Activated CD4-positive, alpha-beta T cell treated with anti-CD3 and anti-CD28 coated beads for 1 hour (primary cell): ENCODE measurements around the gene C5AR2.
"Not testable (repeated sequence)": the region's sequence is repeated elsewhere in the genome, so short reads cannot be mapped to it uniquely, and the experiment has no call there.

Experiments used
- DNase-seq: peaks from one replicate; pipeline ENCODE4 v3.0.0-alpha.2; 2020

C5AR2 gene

GRCh38 chr19:47331931-47332547 lies at the start of gene C5AR2:
TSS of gene C5AR2 (plus strand) at chr19:47332175. CDS start at chr19:47340800, 8,625 bp downstream.
- DNase-seq = no peak

- no peak for DNase-seq
These were observed 48.4 kb upstream of the C5AR2 start for GRCh38 chr19:47283405-47284059.

DNA sequence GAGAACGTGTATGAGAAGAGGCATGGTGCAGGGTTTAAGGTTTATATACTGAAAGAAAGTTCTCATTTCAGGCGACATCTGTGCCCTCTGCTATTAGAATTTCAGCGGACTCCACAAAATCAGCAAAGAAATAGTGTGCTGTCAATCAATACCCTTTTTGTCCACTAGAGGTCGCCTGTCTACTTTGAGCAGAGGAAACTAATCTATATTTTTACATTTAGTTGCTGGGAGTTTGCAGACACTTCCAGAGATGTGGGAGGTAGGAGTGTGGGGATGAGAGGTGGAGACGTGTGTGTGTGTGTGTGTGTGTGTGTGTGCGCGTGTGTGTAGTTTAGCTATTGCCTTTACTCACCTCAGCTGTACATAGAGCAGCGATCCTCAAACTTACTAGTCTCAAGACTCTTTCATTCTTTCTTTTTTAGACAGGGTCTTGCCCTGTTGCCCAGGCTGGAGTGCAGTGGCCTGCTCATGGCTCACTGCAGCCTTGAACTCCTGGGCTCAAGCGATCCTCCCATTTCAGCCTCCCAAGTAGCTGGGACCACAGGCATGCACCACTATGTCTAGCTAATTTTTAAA lies 47.6 kb upstream of the C5AR2 start:
- DNase-seq = no peak

DNA sequence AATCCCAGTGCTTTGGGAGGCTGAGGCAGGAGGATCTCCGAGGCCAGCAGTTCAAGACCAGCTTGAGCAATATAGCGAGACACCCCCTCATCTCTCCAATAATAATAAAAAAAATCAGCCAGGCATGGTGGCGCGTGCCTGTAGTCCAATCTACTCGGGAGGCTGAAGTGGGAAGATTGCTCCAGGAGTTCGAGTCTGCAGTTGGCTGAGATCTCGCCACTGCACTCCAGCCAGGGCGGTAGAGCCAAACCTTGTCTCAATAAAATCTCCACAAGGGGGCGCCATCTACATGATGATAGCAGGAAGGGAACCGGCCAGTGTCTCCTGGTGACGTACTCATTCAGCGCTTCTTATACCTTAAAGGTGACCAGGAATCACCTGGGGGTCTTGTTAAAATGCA lies 35.9 kb upstream of the C5AR2 start:
- peak; percentile 45 for DNase-seq

DNA sequence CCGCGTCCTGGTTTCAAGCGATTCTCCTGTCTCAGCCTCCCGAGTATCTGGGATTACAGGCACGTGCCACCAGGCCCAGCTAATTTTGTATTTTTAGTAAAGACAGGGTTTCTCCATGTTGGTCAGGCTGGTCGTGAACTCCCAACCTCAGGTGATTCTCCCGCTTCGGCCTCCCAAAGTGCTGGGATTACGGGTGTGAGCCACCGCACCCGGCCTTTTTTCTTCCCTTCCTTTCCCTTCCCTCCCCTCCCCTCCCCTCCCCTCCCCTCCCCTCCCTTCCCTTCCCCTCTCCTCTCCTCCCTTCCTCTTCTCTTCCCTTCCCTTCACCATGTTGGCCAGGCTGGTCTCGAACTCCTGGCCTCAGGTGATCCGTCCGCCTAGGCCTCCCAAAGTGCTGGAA lies 31.1 kb upstream of the C5AR2 start:
- DNase-seq = not testable (repeated sequence)

GRCh38 chr19:47302249-47302648 lies 29.7 kb upstream of the C5AR2 start:
- DNase-seq = no peak

- DNase-seq = no peak
These were observed 28.0 kb upstream of the C5AR2 start for GRCh38 chr19:47303966-47304365.

DNA sequence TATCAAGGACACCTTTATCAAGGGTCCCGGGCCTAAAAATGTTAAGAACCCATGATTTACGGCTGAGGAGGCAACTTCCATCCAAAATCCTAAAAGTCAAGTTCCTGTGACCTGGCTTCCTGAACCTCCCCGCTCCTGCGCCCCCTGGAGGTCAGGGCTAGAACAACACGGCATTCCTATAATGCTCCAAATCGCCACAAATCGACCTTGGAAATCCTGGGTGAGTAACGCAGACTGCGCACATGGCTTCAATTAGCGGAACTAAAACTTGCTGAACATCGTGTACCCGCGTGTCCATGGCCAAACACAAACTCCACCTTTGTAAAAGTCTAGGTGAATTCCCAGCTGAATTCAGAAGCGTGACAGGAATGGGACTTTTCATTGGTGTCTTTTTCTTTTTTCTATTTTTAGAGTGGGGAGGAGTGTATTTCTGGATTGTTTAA lies 26.6 kb upstream of the C5AR2 start:
- DNase-seq = peak; percentile 32

DNA sequence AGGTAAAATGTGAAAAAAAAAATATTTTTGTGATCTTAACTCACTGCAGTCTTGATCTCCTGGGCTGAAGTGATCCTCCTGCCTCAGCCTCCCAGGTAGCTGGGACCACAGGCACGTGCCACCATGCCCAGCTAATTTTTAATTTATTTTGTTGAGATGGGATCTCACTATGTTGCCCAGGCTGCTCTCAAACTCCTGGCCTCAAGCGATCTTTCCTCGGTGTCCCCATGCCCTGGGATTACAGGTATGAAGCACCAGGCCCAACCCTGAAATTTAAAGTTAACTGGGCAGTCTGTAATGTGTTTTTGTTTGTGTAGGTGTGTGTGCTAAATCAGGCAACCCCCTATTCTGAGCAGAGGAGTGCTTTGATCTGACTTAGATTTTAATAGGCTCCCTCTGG lies 25.7 kb upstream of the C5AR2 start:
- DNase-seq = no peak

DNA sequence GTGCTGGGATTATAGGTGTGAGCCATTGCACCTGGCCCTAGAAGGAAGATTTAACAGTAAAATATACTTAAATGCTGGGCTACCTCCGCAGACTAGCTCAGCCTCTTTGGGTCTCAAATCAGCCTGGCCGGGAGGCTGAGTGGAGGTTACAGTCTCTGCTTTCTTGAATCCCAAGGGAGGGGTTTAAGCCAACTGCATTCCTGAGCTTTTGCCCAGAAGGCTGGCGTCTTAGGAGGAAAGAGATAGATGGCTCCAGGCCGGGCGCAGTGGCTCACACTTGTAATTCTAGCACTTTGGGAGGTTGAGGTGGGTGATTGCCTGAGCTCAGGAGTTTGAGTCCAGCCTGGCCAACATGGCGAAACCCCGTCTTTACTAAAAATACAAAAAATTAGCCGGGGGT lies 22.9 kb upstream of the C5AR2 start:
- DNase-seq = no peak

DNA sequence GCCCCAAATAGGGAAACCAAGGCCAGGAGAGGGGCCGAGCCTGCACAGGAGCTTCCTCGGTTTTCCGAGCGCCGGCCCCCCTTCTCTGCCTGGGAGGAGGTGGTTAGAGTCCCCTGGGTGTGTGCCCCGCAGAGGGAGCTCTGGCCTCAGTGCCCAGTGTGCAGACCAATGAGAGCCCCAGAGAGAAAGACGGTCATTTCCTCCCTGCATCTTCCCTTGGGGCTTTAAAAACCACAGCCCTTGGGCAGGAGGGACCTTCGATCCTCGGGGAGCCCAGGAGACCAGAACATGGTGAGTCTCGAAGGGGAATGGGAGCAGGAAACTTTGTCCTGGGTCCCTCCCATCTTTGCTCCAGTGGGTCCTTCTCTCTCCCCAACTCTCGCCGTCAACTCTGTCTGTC lies 22.4 kb upstream of the C5AR2 start, which contains the start of gene C5AR1:
C5AR1 (plus strand) TSS at position 254 of the 400 bp plus-strand sequence; CDS start at position 289, 35 bp downstream.
- no peak for DNase-seq

- DNase-seq = no peak
These were observed 21.7 kb upstream of the C5AR2 start for GRCh38 chr19:47310323-47310722.

- DNase-seq = no peak
These were observed 21.2 kb upstream of the C5AR2 start for GRCh38 chr19:47310819-47311218.

GRCh38 chr19:47312366-47313006 lies 19.5 kb upstream of the C5AR2 start:
- no peak for DNase-seq

DNA sequence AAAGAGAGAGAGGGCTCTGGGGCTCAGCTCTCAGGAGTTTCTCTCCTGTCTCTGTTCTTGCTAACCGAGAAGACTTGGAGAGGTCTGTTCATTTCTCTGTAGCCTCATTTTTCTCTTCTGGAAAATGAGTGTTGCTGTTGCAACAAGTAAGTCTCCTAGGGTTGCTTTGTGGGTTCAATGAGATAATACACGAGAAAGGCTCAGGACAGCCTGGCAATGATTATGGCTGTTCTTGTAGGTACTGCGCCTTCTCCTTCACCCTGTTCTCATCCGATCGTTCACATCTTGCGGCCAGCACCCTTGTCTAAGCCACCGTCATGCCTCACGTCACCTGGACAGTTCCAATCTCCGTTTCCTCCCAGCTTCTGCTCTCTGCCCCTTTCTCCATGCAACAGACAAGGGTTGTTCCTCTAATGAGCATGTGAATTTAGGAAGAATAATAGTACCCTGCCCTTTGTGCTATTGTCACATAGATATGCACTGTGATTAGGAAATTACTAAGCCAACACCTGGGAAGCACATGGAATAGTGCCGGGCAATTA lies 18.1 kb upstream of the C5AR2 start:
- no peak for DNase-seq

DNA sequence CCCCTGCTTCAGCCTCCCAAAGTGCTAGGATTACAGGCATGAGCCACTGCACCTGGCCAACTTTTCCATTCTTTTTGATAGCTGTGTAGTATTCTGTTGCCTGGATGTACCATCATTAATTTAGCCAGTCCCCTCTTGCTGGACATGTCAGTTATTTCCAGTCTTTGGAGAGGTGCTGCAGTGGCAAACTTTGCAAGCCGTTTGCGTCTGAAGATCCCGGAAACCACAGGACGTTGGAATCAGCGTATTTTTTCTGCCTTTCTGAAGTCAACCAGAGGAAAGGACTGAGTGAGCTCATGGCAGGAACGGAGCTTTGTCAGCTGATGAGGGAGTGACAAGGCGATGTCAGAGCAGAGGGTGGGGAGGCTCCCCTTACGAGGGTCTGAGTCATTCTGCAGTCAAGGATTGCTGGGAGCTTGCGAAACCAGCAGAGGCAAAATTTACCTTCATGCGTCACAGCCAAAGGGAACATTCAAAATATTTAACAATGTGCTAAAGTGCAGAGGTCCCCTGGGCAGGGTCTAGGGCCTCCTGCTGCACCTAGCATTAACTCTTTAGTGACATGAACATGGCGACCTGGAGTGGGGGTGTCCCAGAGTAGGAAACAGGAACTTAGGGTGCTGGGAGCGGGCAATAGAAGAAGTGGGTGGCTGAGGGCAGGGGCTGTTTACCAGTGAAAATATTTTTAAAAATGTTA lies 16.7 kb upstream of the C5AR2 start:
- no peak for DNase-seq

GRCh38 chr19:47316513-47316912 lies 15.5 kb upstream of the C5AR2 start:
- no peak for DNase-seq

GRCh38 chr19:47319923-47320871 lies 11.8 kb upstream of the C5AR2 start:
- DNase-seq = no peak

GRCh38 chr19:47321630-47322029 lies 10.3 kb upstream of the C5AR2 start:
- no peak for DNase-seq

GRCh38 chr19:47322058-47322457 lies 9.9 kb upstream of the C5AR2 start:
- DNase-seq = no peak

DNA sequence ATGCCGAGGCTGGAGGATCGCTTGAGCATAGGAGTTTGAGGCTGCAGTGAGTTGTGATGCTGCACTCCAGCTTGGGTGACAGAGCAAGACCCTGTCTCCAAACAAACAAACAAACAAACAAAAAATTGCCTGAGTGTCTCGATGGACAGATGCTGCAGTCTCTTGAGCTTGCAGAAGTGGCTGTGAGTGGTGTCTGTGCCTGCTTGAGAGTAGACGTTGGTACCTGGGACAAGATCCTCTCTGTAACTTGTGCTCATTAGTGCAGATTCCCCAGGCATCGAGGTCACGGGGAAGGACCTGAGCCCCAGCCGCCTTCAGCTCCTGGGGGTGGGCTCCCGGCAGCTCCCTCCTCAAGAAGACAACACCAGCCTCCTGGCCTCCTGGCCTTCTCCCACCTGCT lies 8.6 kb upstream of the C5AR2 start:
- DNase-seq = no peak

DNA sequence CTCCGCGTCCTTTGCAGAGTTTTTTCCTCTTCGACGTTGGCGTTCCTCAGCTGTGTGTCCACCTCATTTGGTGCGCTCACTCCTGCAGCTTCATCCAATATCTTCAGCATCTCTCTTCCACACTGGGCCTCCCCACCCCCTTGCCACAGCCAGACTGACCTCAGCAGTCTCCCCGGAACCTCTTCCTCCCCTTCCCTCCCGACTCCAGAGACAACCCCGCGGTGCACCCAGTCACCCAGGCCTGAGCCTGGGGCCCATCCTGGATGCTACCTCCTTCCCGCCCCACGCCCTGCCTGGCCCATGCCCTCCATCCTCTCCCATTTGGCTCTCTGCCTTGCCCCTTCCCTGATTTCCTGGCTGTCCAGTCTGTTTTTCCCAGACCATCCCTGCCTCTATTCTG lies 8.1 kb upstream of the C5AR2 start:
- no peak for DNase-seq
